CD4-positive, alpha-beta T cell treated with Interferon gamma for 1 hour (primary cell): ENCODE results near the gene MB.
A peak's percentile ranks its signal among the peaks of the same experiment; 100 is the strongest.

Experiments used
- DNase-seq: peaks from one replicate; pipeline ENCODE4 v3.0.0-alpha.2; 2020

The MB gene

DNA sequence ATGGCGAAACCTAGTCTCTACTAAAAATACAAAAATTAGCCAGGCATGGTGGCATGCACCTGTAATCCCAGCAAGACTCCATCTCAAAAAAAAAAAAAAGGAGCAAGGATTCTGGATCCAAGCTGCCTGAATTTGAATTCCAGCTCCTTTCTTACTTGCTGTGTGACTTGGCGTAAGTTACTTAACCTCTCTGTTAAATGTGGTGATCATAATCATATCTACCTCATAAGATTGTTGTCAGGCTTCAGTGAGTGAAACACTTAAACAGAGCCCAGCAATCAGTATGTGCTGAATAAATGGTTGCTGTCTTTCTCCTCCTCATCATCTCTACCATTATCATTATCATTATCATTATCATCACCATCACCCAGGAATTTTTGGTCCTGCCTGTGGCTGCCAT is 2.7 kb downstream of the MB start:
- DNase-seq: no peak

DNA sequence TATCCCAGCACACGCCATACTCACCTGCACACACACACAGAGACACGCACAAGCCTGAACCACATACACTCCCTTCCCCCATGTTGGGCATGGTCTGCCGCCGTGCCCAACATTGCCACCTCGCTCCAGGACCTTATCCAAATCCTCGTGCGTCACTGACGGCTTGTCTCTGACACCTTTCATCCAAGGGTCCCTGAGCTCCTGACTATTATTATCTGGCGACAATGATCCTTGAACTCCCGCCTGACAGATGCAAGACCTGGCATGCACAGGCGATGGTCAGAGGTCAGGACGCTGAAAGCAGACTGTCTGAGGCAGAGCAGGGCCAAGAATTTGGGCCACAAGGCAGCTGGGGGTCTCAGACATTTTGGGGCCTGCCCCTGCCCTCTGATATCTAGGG is 4.2 kb downstream of the MB start:
- no peak for DNase-seq

DNA sequence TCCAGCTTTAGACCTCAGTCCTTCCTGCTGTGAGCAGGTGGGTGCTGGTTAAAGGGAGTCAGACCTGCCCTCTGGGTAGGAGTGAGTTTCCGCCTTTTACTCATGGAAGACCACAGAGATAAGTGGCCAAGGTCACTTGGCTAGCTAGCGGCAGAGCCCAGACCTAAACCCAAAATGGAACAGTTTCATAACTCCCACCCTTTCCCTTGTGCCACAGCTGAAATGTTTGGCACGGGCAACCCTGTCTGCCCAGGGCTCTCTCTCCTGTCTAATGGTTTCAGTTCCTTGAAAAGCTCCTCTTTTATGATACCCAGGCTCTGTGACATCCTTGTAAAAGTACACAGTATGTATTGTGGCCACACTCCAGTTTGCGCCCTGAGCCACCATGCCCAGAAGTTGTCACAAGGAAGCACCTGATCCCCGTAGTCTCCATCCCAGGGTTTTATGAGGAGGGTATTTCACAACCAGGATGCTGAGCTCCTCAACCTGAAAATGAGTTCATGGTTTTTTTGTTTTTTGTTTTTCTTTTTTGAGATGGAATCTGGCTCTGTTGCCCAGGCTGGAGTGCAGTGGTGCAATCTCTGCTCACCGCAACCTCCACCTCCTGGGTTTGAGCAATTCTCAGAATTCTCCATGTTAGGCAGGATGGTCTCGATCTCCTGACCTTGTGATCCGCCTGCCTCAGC is 5.1 kb downstream of the MB start:
- DNase-seq: no peak

DNA sequence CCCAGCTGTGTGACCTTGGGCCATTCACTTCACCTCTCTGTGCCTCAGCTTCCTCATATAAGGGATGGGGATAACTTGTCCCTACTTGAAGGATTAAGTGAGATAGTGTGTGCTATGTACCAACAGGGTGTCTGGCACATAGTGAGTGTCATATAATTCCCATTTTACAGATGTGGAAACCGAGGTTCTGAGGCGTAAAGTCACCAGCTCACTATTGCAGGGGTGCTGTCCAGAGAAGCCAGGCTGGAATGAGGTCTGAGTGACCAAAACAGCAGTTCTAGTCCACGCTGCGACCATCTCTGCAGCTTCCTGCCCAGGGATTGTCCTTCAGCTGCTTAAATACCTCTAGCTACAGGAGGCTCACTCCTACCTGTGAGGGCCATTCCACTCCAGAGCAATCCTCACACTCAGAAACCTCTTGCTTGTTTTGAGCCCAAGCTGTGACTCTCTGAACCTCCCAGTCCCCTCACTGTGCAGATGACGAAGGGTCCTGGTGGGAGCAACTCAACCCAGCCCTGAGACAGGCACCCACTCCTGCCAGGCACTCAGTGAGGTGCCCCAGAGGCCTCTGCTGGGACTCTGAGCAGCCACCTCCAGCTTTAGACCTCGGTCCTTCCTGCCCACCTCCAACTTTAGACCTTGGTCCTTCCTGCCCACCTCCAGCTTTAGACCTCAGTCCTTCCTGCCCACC is 5.8 kb downstream of the MB start:
- DNase-seq: no peak

DNA sequence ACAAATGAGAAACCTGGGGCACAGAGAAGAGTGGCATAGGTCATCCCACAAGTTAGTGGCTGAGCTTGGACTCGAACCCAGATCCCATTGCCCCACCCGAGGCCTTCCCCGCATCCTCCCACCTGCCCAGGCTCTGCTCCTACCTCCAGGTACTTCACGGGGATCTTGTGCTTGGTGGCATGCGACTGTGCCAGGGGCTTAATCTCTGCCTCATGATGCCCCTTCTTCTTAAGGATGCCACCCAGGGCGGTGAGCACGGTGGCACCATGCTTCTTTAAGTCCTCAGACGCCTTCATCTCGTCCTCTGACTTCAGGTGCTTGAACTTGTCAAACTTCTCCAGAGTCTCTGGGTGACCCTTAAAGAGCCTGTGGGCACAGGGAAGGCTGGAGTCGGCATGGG is 6.4 kb downstream of the MB start:
- no peak for DNase-seq

DNA sequence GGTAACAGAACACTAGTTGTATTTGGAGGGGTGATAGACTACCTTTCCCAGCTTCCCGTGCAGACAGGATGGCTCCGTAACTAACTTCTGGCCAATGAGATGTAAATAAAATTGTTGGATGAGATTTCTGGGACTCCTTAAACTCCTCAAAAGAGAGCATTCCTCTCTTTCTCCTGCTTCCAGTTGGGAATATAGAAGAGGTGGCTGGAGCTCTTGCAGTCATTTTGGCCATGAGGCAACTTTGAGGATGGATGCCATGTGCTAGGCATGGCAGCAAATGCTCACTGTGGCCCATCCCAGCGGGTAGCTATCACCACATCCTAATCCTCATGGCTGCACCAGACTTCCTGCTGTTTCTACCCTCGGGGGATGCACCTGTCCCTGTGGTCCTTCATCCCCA is 7.4 kb downstream of the MB start:
- DNase-seq: no peak

DNA sequence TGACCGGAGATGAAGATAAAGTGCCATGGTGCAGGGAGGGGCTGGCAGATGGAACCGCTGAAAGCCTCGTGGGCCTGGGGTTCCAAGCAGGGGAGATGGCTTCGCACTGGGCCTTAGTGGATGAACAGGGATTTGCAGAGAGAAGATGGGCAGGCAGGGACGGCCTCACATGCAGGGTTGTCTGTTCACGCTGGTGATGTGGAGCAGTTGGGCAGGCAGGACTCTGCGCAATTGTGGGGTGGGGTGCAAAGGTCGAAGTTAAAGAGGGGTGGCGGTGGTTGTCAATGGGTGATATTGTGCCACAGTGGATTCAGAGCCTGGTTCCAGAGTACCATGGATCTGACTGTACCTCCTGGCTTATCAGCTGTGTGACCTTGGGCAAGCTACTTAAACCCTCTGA is 7.9 kb downstream of the MB start:
- DNase-seq: no peak

DNA sequence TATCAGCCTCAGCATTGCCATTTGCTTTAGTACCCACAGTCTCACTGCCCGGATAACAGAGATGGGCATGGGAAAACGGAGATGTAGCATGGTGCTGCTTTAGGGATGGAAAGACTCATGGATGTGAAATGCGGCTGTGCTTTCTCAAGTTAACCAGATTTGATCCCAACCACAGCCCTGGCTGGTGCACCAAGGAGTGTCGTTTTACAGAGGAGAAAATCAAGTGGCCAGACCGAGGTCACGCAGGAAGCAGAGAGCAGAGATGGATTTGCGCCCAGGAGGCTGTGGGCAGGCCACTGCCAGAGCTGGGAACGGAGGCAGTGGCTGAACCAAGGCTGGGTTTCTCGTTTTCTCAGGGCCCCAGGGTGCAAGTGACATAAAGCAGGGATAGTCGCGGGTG is 9.0 kb downstream of the MB start:
- DNase-seq: no peak

DNA sequence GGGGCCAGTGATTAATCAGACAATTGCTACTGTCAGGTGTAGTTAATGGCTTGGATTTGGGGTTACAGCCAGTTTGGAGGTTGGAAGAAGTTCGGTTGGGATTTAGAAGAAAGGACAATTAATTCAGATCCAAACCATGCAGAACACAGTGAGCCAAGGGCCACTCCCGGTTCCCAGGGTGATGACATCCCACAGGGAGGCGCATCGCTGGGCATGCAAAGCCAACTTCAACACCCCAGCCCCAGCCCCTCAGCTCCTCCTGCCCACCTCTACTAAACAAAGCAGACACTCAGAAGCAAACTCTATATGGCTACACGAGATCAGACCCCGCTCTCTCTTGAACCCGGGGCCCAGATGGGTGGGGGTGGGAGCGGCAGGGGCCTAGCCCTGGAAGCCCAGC is 10.2 kb downstream of the MB start:
- no peak for DNase-seq

DNA sequence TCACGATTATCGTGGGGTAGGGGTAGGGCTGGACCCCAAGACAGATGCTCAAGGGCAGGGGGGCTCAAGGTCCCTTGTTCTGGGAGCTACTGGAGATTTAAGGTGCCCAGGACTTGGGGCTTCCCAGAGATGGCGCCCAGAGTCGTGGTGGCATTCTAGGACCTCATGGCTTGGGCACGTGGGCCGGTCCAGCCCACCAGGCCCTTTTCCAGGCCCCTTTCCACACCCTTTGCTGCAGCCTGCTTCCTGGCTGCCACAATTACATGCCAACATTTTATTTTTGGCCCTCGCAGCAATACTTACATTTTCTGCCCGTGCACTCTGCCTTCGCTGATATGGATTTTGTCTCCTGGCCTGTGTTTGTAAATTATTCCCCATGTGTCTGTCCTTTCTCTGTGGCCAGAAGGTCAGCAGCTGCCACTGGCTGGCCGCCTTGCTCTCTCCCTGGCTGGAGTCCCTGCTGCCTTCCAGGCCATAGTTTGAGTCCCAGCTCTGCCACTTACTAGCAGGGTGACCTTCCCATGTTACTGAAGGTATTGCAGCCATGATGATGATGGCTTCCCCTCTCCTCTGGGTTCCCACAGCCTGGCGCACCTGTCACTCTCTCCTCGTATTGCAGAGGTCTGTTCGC is 11.2 kb downstream of the MB start:
- DNase-seq: no peak

DNA sequence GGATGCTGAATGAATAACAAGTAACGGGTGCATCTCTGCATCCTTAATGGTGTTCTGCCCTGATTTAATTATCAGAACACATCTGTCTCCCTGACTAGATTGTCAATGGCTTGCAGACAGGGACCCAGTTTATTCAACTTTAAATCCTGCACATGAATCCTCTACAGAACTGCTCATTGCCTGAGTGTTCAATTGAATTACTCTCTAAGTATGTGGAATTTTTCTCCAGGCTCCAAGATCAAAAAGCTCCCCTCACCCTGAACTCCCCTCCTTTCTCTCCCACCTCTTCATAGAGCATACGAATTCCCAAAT is 11.8 kb downstream of the MB start:
- no peak for DNase-seq

DNA sequence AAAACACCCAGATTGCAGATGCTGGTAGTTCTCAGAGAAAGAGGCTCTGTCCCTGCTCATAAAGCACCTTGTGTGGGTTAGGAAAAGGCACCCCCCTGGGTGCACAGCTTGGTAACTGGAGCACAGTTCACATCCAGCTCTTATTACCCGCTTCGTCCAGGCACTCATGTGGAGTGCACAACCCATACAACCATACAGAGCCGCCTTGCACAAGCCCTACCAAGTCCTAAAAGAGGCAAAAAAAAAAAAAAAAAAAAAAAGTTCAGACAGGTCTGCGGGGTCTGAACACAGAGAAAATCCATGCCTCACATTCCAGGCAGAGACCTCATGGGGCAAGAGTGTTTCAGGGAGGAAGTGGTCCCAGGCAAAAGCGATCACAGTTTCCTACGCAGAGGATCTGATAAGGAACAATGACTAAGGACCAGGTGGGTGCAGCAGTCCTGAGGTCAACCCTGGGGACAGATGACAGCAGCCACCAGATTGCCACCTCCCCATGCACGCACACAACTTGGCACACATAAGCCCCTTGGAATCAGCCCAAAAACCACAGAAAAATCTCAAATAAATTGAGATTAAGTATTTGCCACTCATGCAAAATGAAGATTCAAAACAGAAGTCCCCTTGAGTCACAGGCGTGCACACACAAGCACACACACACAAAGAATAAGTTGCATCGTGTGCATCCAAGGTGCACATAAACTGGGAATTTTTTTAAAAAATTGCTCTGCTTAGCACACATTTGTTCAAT is 12.3 kb downstream of the MB start:
- no peak for DNase-seq

DNA sequence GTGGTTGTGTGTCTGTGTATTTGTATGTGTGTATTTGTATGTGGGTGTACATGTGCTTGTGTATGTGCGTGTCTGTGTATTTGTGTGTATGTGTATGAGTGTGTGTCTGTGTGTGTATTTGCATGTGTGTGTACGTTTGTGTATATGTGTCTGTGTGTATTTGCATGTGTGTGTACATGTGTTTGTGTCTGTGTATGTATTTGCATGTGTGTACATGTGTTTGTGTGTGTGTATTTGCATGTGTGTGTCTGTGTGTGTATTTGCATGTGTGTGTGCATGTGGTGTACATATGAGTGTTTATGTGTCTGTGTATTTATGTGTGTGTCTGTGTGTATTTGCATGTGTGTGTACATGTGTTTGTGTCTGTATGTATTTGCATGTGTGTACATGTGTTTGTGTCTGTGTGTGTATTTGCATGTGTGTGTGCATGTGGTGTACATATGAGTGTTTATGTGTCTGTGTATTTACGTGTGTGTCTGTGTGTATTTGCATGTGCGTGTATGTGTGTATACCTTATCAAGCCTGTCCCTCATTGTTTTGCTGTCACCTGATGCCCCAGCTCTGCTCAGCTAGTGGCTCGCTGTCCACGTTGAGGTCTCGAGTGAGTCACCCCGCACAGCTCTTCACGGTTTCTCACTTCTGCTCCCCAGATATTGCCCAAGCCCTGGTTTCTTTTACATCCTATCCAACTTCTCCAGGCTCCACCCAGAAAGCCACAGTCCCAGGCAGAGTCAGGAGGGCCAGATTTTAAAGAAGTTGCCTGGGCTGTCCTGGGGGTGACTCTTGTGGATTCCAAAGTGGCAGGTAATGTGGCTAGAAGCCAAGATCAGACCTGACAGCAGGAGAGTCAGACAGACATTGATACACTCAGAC is 15.2 kb downstream of the MB start:
- peak; percentile 61 for DNase-seq

DNA sequence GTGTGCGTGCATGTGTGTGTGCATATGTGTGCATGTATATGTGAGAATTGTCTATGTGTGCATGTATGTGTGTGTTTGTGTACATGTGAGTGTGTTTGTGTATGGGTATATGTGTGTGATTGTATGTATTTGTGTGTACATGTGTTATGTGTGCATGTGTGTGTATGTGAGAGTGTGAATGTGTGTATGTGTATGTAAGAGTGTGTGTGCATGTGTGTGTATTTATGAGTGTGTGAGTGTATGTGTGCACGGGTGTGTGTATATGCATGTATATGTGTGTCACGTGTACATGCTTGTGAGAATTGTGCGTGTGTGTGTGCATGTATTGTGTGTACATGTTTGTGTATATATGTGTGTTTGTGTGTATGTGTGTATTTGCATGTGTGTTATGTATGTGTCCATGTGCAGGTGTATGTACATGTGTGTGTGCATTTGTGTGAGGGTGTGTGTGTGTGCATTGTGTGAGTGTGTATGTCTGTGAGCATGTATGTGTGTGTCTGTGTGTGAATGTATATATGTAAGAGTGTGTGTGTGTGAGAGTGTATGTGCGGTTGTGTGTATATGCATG is 16.0 kb downstream of the MB start:
- DNase-seq: no peak

DNA sequence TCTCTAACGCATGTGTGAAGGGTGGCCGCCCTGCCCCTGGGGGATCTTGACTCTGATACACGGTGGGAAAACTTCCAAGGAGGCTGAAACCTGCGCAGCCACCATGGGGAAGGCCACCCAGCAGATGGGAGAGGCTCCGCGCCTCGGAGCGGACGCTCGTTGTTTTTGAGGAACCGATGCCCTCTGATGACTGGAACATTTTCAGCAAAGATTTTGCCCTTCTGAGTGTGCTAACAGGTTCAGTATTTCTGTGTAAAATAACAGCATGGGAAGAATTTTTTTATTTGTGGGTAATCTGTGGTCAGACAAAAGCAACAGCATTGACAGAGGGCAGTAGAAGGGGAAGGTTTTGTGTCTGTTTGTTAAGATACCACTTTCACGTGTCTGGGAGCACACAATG is 16.7 kb downstream of the MB start:
- no peak for DNase-seq

DNA sequence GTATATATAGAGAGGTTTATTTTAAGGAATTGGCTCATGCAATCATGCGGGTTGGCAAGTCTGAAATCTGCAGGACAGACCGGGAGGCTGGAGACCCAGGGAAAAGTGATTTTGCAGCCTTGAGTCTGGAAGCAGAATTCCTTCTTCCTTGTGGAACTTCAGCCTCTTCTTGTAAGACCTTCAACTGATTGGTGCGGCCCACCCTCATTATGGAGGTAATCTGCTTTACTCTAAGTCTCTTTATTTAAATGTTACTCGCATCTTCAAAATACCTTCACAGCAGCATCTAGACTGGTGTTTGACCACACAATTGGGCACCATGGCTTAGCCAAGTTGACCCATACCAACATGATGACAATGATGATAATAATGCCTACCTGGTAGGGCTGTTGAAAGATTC is 17.8 kb downstream of the MB start:
- no peak for DNase-seq

DNA sequence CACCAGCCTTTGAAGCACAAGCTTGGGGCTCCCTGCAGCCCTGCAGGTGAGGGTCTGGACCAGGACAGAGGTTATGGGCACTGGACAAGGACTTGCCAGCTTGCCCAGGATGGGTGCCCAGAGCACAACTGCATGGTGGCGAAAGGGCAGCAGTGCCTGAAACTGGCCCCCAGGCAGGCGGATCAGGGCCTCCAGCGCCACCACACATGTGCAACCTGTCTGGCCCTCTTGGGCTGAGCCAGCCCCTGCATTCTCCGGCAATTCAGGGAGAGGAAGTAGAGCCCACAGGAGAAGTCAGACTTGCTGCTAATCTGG is 18.8 kb downstream of the MB start:
- DNase-seq: no peak

DNA sequence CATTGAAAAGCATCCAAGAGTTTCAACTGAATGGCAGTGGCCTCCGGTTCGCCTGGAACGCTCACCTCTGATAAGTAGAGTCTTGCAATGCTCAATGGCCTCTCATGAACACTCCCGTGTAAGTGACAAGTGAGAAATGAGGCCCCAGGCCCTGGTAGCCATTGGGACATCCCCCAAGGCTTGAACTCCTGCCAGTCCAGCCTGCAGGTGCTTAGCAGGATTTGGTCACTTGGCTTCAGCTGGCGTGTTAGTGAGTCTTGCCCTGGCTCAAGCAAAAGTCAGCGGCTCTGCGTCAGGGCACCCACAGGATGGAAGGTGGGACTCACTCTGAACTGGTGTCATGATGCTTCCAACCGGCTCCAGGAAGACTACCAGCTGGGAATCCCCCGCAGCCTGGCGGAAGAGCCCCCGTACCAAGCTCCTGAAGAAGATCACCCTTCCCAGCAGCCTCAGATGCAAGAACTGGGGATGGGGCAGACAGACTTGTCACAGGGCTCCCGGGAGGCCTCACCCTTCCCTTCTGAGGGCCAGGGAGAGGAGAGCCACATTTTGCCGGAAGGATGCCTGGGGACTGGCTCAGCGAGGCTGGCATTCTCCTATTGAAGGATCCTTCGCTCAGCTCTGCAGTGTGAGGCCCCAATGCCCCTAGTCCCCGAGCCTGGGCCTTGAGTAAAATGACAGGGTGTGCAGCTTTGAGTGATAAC is 19.3 kb downstream of the MB start:
- no peak for DNase-seq

DNA sequence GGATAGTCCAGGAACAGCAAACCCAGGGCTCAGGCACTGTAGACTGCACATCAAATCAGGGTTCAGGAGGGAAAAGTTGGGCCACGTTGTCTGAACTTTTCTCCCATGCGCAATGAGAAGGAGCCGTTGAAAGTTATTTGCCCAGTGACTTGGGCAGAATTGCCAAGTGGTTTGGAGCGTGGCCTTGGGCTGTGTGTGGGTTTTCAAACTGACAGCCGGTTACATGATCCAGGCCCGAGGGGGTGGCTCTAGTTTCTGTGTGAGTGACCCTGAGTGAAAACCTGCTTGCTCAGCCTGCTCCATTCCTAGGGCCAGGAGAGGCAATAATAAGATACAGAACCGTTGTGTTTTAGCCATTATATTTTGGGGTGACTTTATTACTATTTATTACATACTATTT is 20.3 kb downstream of the MB start:
- DNase-seq: no peak

DNA sequence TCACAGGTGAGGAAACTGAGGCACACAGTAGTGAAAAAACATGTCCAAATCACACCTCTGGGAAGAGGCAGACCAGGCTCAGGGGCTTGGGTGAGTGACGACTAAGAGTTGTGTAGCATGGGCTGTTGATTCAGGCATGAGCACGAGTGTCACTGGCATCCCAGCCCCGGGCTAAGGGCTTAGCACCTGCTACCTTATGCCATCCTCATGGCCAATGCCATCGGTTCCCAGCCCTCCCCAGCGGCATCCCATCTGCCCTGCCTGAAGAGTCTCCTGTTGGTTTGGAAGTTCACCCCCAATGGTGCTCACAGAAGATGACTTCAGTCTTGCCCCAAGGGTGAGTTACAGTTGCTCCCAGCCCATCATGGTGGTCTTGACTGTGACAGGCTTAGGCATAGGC is 22.4 kb downstream of the MB start:
- DNase-seq: no peak

DNA sequence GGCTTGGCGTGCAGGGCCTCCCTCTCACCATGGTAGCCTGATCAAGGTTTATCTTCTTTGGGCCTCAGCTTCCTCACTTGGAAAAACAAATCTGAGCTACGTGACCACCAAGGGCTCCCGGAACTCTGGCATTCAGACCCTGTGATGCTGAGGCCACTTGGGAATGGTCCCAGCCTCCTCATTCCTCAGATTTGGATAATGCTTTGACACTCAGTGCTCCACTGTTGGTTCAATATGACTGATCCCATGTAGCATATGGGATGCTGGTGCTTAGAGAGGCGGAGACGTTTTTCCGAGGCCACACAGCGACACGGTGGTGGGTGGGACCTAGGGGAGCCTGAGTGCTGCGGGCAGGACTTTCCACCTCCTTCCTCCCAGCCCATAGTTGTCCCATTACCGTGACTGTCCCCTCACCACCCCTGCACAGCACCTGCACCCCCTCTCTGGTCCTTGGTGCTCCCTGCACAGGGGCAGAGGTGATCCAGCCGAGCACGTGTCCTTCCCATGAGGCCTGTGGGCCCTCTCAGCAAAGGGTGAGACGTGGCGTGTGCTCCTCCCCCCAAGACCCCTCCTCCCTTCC is 23.1 kb downstream of the MB start:
- no peak for DNase-seq
